Right lobe of liver (tissue), 4 donors: Measurements from ENCODE around the gene CCDC136.

Experiments used
- CTCF ChIP-seq, 4 donors: fragments of 200-600 bp in 3 of 4; fragments of 450-650 bp in 1 of 4; IDR thresholded peaks; one replicate each; pipeline versions ENCODE4 v1.5.1 to v1.8.0; 2016 to 2022; ENCODE audit warnings: antibody characterized with exemption in 4 of 4, mild to moderate bottlenecking in 2 of 4
- POLR2A ChIP-seq: fragments of 450-650 bp; IDR thresholded peaks from one replicate; pipeline ENCODE4 v1.6.1; 2017; ENCODE audit warnings: antibody characterized with exemption, mild to moderate bottlenecking
- donor health status: DM: no; HTN: no; CAD: no.
- donor health status: DM: no; HTN: no; CAD: no.
- donor health status: DM: no; HTN: yes; CAD: no.

- TF ChIP-seq CTCF (IDR thresholded peaks at IDR 0.05) (no peak), POLR2A (no peak)
These were observed 76.3 kb downstream of the CCDC136 start for GRCh38 chr7:128867842-128868623.
